ENCODE results near the gene MBD6.

DNA sequence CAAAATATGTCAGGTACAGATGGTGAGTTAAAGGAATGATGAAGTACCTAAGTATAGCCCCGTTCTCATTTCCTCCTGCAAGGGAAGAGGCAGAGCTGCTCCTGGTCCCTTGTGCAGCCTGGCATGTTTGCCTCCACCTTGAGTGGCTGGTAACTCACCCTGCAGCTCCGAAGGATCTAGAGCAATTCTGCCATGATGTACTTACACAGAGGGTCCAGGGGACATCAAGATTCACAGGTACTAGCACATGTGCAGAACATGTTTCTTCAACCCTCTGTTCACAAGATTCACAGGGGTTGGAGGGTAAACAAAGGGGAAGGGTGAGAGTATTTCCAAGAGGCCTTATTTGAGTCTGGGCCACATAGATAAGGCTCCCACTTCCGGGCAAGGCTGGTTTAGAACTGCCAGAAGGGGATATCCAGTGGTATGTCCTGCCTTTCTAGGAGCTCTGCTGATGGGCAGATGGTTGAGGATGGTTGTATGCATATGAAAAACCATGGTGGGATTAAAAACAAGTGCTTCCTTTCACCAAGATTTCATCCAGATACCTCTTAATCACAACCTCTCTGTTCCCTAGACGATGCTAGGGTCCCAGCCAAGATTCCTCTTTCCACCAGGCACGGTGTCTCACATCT lies 16.6 kb downstream of the MBD6 start:
- no peak for TF ChIP-seq PPARA (CRISPR knock-in tag; IDR thresholded peaks at IDR 0.05; ENCODE audit: borderline replicate concordance)
- no peak for TF ChIP-seq RARB (CRISPR knock-in tag; IDR thresholded peaks at IDR 0.05)
- TF ChIP-seq GLIS3 (CRISPR knock-in tag; IDR thresholded peaks at IDR 0.05): no peak
- TF ChIP-seq, protein P1, sequence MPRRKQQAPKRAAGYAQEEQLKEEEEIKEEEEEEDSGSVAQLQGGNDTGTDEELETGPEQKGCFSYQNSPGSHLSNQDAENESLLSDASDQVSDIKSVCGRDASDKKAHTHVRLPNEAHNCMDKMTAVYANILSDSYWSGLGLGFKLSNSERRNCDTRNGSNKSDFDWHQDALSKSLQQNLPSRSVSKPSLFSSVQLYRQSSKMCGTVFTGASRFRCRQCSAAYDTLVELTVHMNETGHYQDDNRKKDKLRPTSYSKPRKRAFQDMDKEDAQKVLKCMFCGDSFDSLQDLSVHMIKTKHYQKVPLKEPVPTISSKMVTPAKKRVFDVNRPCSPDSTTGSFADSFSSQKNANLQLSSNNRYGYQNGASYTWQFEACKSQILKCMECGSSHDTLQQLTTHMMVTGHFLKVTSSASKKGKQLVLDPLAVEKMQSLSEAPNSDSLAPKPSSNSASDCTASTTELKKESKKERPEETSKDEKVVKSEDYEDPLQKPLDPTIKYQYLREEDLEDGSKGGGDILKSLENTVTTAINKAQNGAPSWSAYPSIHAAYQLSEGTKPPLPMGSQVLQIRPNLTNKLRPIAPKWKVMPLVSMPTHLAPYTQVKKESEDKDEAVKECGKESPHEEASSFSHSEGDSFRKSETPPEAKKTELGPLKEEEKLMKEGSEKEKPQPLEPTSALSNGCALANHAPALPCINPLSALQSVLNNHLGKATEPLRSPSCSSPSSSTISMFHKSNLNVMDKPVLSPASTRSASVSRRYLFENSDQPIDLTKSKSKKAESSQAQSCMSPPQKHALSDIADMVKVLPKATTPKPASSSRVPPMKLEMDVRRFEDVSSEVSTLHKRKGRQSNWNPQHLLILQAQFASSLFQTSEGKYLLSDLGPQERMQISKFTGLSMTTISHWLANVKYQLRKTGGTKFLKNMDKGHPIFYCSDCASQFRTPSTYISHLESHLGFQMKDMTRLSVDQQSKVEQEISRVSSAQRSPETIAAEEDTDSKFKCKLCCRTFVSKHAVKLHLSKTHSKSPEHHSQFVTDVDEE (CRISPR knock-in tag; IDR thresholded peaks at IDR 0.05): no peak
- TF ChIP-seq, protein P2, sequence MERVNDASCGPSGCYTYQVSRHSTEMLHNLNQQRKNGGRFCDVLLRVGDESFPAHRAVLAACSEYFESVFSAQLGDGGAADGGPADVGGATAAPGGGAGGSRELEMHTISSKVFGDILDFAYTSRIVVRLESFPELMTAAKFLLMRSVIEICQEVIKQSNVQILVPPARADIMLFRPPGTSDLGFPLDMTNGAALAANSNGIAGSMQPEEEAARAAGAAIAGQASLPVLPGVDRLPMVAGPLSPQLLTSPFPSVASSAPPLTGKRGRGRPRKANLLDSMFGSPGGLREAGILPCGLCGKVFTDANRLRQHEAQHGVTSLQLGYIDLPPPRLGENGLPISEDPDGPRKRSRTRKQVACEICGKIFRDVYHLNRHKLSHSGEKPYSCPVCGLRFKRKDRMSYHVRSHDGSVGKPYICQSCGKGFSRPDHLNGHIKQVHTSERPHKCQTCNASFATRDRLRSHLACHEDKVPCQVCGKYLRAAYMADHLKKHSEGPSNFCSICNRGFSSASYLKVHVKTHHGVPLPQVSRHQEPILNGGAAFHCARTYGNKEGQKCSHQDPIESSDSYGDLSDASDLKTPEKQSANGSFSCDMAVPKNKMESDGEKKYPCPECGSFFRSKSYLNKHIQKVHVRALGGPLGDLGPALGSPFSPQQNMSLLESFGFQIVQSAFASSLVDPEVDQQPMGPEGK (CRISPR knock-in tag; IDR thresholded peaks at IDR 0.05; ENCODE audit: borderline replicate concordance): no peak
- no peak for TF ChIP-seq OSR1 (CRISPR knock-in tag; IDR thresholded peaks at IDR 0.05)
- TF ChIP-seq ZFP3 (CRISPR knock-in tag; IDR thresholded peaks at IDR 0.05): no peak
- TF ChIP-seq, protein P3, sequence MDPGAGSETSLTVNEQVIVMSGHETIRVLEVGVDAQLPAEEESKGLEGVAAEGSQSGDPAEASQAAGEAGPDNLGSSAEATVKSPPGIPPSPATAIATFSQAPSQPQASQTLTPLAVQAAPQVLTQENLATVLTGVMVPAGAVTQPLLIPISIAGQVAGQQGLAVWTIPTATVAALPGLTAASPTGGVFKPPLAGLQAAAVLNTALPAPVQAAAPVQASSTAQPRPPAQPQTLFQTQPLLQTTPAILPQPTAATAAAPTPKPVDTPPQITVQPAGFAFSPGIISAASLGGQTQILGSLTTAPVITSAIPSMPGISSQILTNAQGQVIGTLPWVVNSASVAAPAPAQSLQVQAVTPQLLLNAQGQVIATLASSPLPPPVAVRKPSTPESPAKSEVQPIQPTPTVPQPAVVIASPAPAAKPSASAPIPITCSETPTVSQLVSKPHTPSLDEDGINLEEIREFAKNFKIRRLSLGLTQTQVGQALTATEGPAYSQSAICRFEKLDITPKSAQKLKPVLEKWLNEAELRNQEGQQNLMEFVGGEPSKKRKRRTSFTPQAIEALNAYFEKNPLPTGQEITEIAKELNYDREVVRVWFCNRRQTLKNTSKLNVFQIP (CRISPR knock-in tag; IDR thresholded peaks at IDR 0.05; ENCODE audit: borderline replicate concordance, low read depth): no peak
- no peak for TF ChIP-seq BACH2 (CRISPR knock-in tag; IDR thresholded peaks at IDR 0.05; ENCODE audit: borderline replicate concordance)
- TF ChIP-seq TCF4 (CRISPR knock-in tag; IDR thresholded peaks at IDR 0.05; ENCODE audit: borderline replicate concordance): no peak
- TF ChIP-seq, protein P4, sequence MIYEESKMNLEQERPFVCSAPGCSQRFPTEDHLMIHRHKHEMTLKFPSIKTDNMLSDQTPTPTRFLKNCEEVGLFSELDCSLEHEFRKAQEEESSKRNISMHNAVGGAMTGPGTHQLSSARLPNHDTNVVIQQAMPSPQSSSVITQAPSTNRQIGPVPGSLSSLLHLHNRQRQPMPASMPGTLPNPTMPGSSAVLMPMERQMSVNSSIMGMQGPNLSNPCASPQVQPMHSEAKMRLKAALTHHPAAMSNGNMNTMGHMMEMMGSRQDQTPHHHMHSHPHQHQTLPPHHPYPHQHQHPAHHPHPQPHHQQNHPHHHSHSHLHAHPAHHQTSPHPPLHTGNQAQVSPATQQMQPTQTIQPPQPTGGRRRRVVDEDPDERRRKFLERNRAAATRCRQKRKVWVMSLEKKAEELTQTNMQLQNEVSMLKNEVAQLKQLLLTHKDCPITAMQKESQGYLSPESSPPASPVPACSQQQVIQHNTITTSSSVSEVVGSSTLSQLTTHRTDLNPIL (CRISPR knock-in tag; IDR thresholded peaks at IDR 0.05; ENCODE audit: low read depth): no peak
- TF ChIP-seq TOX (CRISPR knock-in tag; IDR thresholded peaks at IDR 0.05; ENCODE audit: borderline replicate concordance): no peak
- TF ChIP-seq ARNTL (CRISPR knock-in tag; IDR thresholded peaks at IDR 0.05; ENCODE audit: borderline replicate concordance, low read depth): no peak

Data from SK-N-SH treated with all-trans-retinoic acid at 6 μM for 48 hours (cell line).